Liver (tissue), 3 donors: ENCODE data around the gene SSC4D.

Experiments used
- CTCF ChIP-seq: fragments of 150-350 bp; IDR thresholded peaks from 2 replicates; pipeline ENCODE4 v1.5.1; 2017; ENCODE audit warnings: improper control_type of control experiment, low read depth, low read length; ENCODE audit not compliant: missing input control
- EGR1 ChIP-seq, 2 donors: IDR thresholded peaks; 2 replicates each; pipeline ENCODE4 v1.6.1; 2016 to 2018; ENCODE audit warnings: antibody characterized with exemption in 2 of 2, low read depth in 2 of 2
- HNF4A ChIP-seq, 2 donors: conservative IDR thresholded peaks; 2 replicates each; pipeline ENCODE4 v1.6.1; 2016; ENCODE audit warnings: antibody characterized with exemption in 2 of 2, mild to moderate bottlenecking in 2 of 2
- JUND ChIP-seq, 2 donors: IDR thresholded peaks; 2 replicates each; pipeline ENCODE4 v1.6.1; 2016; ENCODE audit warnings: antibody characterized with exemption in 2 of 2
- MAX ChIP-seq: IDR thresholded peaks from 2 replicates; pipeline ENCODE4 v1.6.1; 2016; ENCODE audit warnings: antibody characterized with exemption
- SP1 ChIP-seq: IDR thresholded peaks from 2 replicates; pipeline ENCODE4 v1.6.1; 2018; ENCODE audit warnings: antibody characterized with exemption, mild to moderate bottlenecking
- YY1 ChIP-seq: IDR thresholded peaks from 2 replicates; pipeline ENCODE4 v1.6.1; 2016; ENCODE audit warnings: antibody characterized with exemption, mild to moderate bottlenecking
- donor health status: healthy.
- donor health status: healthy.

- TF ChIP-seq CTCF (no peak), YY1 (no peak), JUND (IDR thresholded peaks at IDR 0.05) (no peak), MAX (no peak), HNF4A (conservative IDR thresholded peaks at IDR 0.05) (no peak), SP1 (no peak), EGR1 (IDR thresholded peaks at IDR 0.05; ENCODE audit: low read depth in 2 of 2) (no peak)
These were observed 16.7 kb upstream of the SSC4D start for GRCh38 chr7:76426246-76426645.
